Neural cell (in vitro differentiated cells): ENCODE data around the gene CDC37. TPM values are rescaled to one million over a fixed set of nuclear protein-coding genes. Genes with fewer than 3 reads are reported as not detected.

Source experiments
- H2AFZ ChIP-seq: fragments of 200-600, 300-800 bp; sonication (generic), shearing (Covaris generic); 2 replicates; pipeline ENCODE4 v1.6.0; 2014; ENCODE audit warnings: low read depth, mild to moderate bottlenecking, antibody characterized with exemption, low read length, moderate library complexity
- H3F3A ChIP-seq: fragments of 200-600 bp; shearing (Covaris generic); 2 replicates; pipeline ENCODE4 v1.6.1; 2016; ENCODE audit warnings: mild to moderate bottlenecking, moderate library complexity, mixed read lengths, antibody characterized with exemption, low read length; ENCODE audit not compliant: insufficient read depth, poor library complexity, severe bottlenecking
- H3K27ac ChIP-seq: fragments of 200-600, 300-800 bp; sonication (generic), shearing (Covaris generic); 2 replicates; pipeline ENCODE4 v1.5.1; 2014; ENCODE audit warnings: mild to moderate bottlenecking, low read length, moderate library complexity
- H3K27me3 ChIP-seq: fragments of 300-800, 200-600 bp; sonication (generic), shearing (Covaris generic); 2 replicates; pipeline ENCODE4 v1.6.0; 2014; ENCODE audit warnings: mild to moderate bottlenecking, low read depth, low read length, moderate library complexity; ENCODE audit not compliant: insufficient read depth
- H3K36me3 ChIP-seq: fragments of 300-800, 200-600 bp; sonication (generic), shearing (Covaris generic); 2 replicates; pipeline ENCODE4 v1.5.1; 2014; ENCODE audit warnings: mild to moderate bottlenecking, antibody characterized with exemption, low read length, moderate library complexity; ENCODE audit not compliant: insufficient read depth
- H3K4me2 ChIP-seq: fragments of 300-800, 200-600 bp; sonication (generic), shearing (Covaris generic); 2 replicates; pipeline ENCODE4 v1.6.0; 2014; ENCODE audit warnings: mild to moderate bottlenecking, low read length
- H3K4me3 ChIP-seq: fragments of 300-800, 200-600 bp; sonication (generic), shearing (Covaris generic); 2 replicates; pipeline ENCODE4 v1.5.1; 2014; ENCODE audit warnings: mild to moderate bottlenecking, low read length, moderate library complexity
- H3K79me2 ChIP-seq: fragments of 200-600 bp; shearing (Covaris generic); replicated peaks from 2 replicates; pipeline ENCODE4 v1.6.0; 2014; ENCODE audit warnings: mild to moderate bottlenecking, low read length, moderate library complexity; ENCODE audit not compliant: insufficient read depth
- H3K9ac ChIP-seq: fragments of 300-800, 200-600 bp; sonication (generic), shearing (Covaris generic); 2 replicates; pipeline ENCODE4 v1.6.1; 2016; ENCODE audit warnings: mild to moderate bottlenecking, low read length, mixed read lengths
- H3K9me2 ChIP-seq: fragments of 200-600 bp; shearing (Covaris generic); 2 replicates; pipeline ENCODE4 v1.6.1; 2016; ENCODE audit warnings: mild to moderate bottlenecking, low read length, mixed read lengths; ENCODE audit not compliant: insufficient read depth
- H3K9me3 ChIP-seq: fragments of 200-600, 300-800 bp; sonication (generic), shearing (Covaris generic); 2 replicates; pipeline ENCODE4 v1.6.1; 2016; ENCODE audit warnings: mild to moderate bottlenecking, mixed run types, low read length, moderate library complexity, mixed read lengths
- H4K20me1 ChIP-seq: fragments of 200-600 bp; shearing (Covaris generic); 2 replicates; pipeline ENCODE4 v1.6.1; 2016; ENCODE audit warnings: mild to moderate bottlenecking, mixed run types; ENCODE audit not compliant: insufficient read depth
- EZH2 ChIP-seq: fragments of 200-600, 300-800 bp; shearing (Covaris generic), sonication (generic); IDR thresholded peaks from 2 replicates; pipeline ENCODE4 v1.6.1; 2014; ENCODE audit warnings: antibody characterized with exemption, low read length, borderline replicate concordance, mild to moderate bottlenecking; ENCODE audit not compliant: insufficient read depth, poor library complexity, severe bottlenecking
- MXI1 ChIP-seq: fragments of 450-650 bp; conservative IDR thresholded peaks from 2 replicates; pipeline ENCODE4 v1.6.1; 2014; ENCODE audit warnings: antibody characterized with exemption, mild to moderate bottlenecking; ENCODE audit not compliant: poor library complexity, severe bottlenecking
- POLR2AphosphoS5 ChIP-seq: IDR thresholded peaks from 2 replicates; pipeline ENCODE4 v1.6.1; 2012
- RAD21 ChIP-seq: fragments of 450-650 bp; conservative IDR thresholded peaks from 2 replicates; pipeline ENCODE4 v1.6.1; 2014; ENCODE audit warnings: antibody characterized with exemption, mild to moderate bottlenecking, moderate library complexity
- SMC3 ChIP-seq: fragments of 450-650 bp; conservative IDR thresholded peaks from 2 replicates; pipeline ENCODE4 v1.6.1; 2014; ENCODE audit warnings: antibody characterized with exemption, mild to moderate bottlenecking, moderate library complexity; ENCODE audit not compliant: poor library complexity
- TAF1 ChIP-seq: IDR thresholded peaks from 2 replicates; pipeline ENCODE4 v1.6.1; 2012; ENCODE audit warnings: low read depth
- polyA minus RNA-seq: library from RNA; depleted of rRNA, polyadenylated mRNA; stranded (reverse); fragments of >200 nt; gene quantifications from 2 replicates; pipeline ENCODE4 v1.2.3, GENCODE V29; 2014
- polyA plus RNA-seq: library from polyadenylated mRNA; depleted of rRNA; stranded (reverse); fragments of >200 nt; gene quantifications from 2 replicates; pipeline ENCODE4 v1.2.3, GENCODE V29; 2014

CDC37 gene
- polyA plus RNA-seq (359 and 408 TPM in 2 replicates), polyA minus RNA-seq (80.1 and 87.2 TPM in 2 replicates)

DNA sequence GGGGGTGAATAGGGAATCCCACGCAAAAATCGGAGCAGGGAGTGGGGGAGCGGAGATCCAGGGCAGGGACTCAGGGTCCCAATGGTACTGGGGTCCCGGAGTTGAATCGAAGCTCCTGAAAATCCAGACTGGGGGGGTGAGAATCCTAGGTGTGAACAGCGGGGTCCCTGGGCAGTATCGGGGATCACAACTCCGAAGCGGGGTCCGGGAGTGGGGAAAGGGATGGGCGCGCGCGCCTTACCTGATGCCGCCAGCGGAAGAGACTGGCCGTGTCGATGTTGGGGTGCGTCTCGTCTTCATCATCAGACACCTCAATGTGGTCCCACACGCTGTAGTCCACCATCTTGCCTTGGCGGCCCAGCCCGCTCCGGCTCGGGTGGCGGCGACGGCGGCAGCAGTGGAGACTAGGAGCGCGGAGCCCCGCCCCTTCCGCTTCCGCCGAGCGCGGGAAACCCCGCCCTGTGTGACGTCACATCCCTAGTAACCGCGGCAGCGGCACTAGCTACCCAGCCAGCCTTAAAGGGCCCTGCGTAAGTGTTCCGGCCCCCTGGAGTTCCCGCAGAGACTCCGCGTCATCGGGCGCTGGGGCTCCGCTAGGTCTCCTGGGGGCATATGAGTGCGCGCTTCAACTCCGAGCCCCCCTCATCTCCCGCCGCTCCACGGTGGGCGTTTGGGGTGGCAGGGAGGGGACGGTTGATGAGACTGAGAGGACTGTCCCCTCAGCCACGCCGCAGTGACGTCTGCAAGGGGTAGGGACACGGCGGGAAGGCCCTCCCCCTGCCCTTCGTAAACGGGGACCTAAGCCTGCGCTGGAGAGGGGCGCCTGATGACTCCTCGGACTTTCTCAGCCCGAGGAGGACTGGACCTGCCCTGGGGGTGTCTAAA is at the start of gene CDC37:
Gene CDC37 (minus strand): TSS at position 406 of the 885 bp plus-strand sequence. CDS start 63 bp downstream, at position 343.
- peak within 1 kb of the TSS; percentile 95 for H3K27ac ChIP-seq
- H3K9ac ChIP-seq = peak within 1 kb of the TSS; percentile 97
- peak within 1 kb of the TSS; percentile 87 for H3K4me2 ChIP-seq
- TF ChIP-seq TAF1 (no peak), POLR2AphosphoS5 (peak; percentile 95), MXI1 (peak; percentile 92), SMC3 (no peak), RAD21 (no peak)
- H3K36me3 ChIP-seq = no peaks in the 10 kb centered on the region
- peak within 1 kb of the TSS; percentile 99 for H3K4me3 ChIP-seq
- no peaks in the 10 kb centered on the region for H3K27me3 ChIP-seq
- H3F3A ChIP-seq = no peaks in the 10 kb centered on the region
- H3K9me3 ChIP-seq = no peaks in the 10 kb centered on the region
- H4K20me1 ChIP-seq = no peaks in the 10 kb centered on the region
- H3K9me2 ChIP-seq = no peaks in the 10 kb centered on the region
- peaks cover 24% of the 10 kb centered on the region for H3K79me2 ChIP-seq
- peak within 1 kb of the TSS; percentile 91 for H2AFZ ChIP-seq

DNA sequence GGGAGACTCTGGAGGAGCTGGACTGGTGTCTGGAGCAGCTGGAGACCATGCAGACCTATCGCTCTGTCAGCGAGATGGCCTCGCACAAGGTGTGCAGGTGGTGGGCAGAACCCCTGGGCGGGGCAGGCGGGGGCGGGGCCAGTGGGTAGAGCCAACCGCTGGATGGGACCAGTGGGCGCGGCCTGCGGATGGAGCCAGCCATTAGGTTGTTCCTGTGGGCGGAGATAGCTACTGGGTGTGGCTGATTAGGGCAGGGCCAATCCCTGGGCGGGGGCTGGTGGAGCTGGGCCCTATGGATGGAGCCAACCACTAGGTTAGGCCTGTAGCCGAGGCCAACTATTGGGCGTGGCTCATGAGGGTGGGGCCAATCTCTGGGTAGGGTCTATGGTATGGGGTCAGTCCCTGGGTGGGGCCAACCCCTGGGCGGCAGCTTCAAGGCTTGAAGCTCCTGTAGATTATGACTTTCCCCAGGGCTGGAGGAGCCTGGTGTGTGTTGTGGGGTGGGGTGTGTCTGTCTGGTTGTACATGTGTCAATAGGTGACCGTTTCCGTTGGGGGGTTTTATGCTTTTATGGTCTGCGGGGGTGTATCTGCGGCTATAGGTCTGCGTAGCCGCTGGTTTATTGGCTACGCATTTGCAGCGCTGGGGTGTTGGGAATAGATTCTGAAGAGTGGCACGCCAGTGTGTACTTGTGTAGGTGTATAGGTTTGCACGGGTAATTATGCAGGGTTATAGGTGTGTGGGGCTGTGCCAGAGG is 47.7 kb upstream of the CDC37 start:
- Histone ChIP-seq H3K79me2 (peaks cover 6% of the 10 kb centered on the region), H2AFZ (no peak overlapping the region), H3K27me3 (no peaks in the 10 kb centered on the region), H3K9me2 (no peaks in the 10 kb centered on the region), H3K36me3 (no peaks in the 10 kb centered on the region), H3K4me3 (no peak overlapping the region), H3F3A (no peaks in the 10 kb centered on the region), H3K9me3 (no peaks in the 10 kb centered on the region), H3K27ac (no peak overlapping the region), H3K4me2 (no peak overlapping the region), H3K9ac (no peak overlapping the region), H4K20me1 (no peaks in the 10 kb centered on the region)
- TF ChIP-seq EZH2 (no peak), MXI1 (no peak)

DNA sequence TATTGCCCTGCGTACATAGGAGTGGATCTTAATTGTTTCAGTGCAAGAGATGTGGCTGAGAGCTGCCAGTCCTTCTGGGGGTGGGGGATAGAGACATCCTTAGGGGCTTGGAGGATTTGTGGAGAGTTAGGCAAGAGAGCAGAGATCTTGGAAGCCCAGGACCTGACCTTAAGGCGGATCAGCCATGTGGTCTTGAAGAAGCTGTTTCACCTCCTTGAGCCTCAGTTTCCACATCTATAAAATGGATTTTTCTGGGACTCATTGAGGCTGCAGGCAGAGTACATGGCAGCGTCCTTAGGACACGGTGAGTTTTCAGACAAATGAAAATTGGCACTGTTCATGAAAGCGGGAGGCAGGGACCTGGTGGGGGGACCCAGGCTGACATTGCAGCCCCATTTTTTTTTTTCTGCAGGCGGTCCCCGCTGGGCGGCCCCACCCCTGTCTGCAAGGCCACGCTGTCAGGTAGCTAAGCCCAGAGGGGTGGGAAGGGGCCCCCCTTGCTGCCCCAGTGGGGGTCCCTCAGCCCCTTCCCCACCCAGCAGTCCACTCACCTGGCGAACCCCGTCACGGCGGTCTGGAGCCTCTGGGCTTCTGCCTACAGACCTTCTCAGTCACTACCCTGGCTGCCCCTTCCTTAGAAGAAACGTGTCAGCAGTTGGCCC is 47.0 kb upstream of the CDC37 start:
- Histone ChIP-seq H3K27ac (no peak overlapping the region), H3K79me2 (peaks cover 6% of the 10 kb centered on the region), H3K9me2 (no peaks in the 10 kb centered on the region), H3K4me3 (no peak overlapping the region), H3F3A (no peaks in the 10 kb centered on the region), H3K4me2 (no peak overlapping the region), H3K9me3 (no peaks in the 10 kb centered on the region), H2AFZ (no peak overlapping the region), H4K20me1 (no peaks in the 10 kb centered on the region), H3K9ac (no peak overlapping the region), H3K27me3 (no peaks in the 10 kb centered on the region), H3K36me3 (no peaks in the 10 kb centered on the region)
- TF ChIP-seq RAD21 (no peak), MXI1 (no peak), EZH2 (no peak), TAF1 (no peak)
